Adipocyte (in vitro differentiated cells): Measurements from ENCODE around the gene FKBP4.

Experiments used
- DNase-seq: peaks from one replicate; pipeline ENCODE4 v3.0.0-alpha.2; 2015; ENCODE audit warnings: low read depth
- H3K27me3 ChIP-seq: replicated peaks from 2 replicates; pipeline ENCODE4 v1.7.0; 2013; ENCODE audit warnings: mild to moderate bottlenecking, low read length, moderate library complexity; ENCODE audit not compliant: control insufficient read depth, insufficient read depth
- H3K36me3 ChIP-seq: 2 replicates; pipeline ENCODE4 v1.7.0; 2013; ENCODE audit warnings: low read length, mild to moderate bottlenecking, moderate library complexity; ENCODE audit not compliant: control insufficient read depth, insufficient read depth, severe bottlenecking
- H3K4me1 ChIP-seq: 2 replicates; pipeline ENCODE4 v1.7.0; 2013; ENCODE audit warnings: mild to moderate bottlenecking, low read length, moderate library complexity; ENCODE audit not compliant: control insufficient read depth, insufficient read depth
- H3K4me3 ChIP-seq: 2 replicates; pipeline ENCODE4 v1.7.0; 2013; ENCODE audit warnings: mild to moderate bottlenecking, low read length, moderate library complexity
- H3K9ac ChIP-seq: 2 replicates; pipeline ENCODE4 v1.7.0; 2013; ENCODE audit warnings: mild to moderate bottlenecking, low read length, moderate library complexity
- H3K9me3 ChIP-seq: 2 replicates; pipeline ENCODE4 v1.7.0; 2013; ENCODE audit warnings: mild to moderate bottlenecking, low read length, moderate library complexity; ENCODE audit not compliant: control insufficient read depth

FKBP4 gene

GRCh38 chr12:2794736-2795289, at the start of gene FKBP4:
FKBP4 (plus strand) TSS chr12:2794970; CDS start chr12:2795140, 170 bp downstream.
- peaks cover 10% of the 10 kb centered on the region for H3K4me1 ChIP-seq
- peak within 1 kb of the TSS; percentile 88 for H3K9ac ChIP-seq
- DNase-seq = peak; percentile 96
- peak within 1 kb of the TSS; percentile 90 for H3K4me3 ChIP-seq
- H3K9me3 ChIP-seq = no peaks in the 10 kb centered on the region
- peaks cover 25% of the 10 kb centered on the region for H3K36me3 ChIP-seq
- H3K27me3 ChIP-seq = no peaks in the 10 kb centered on the region

- Histone ChIP-seq H3K4me3 (no peak overlapping the region), H3K9me3 (no peaks in the 10 kb centered on the region), H3K36me3 (no peaks in the 10 kb centered on the region), H3K27me3 (peaks cover 28% of the 10 kb centered on the region), H3K9ac (no peak overlapping the region), H3K4me1 (no peaks in the 10 kb centered on the region)
- DNase-seq = no peak
Measured at GRCh38 chr12:2745655-2746054, 49.1 kb upstream of the FKBP4 start.

- no peak for DNase-seq
- Histone ChIP-seq H3K36me3 (no peaks in the 10 kb centered on the region), H3K9me3 (no peaks in the 10 kb centered on the region), H3K27me3 (peaks cover 49% of the 10 kb centered on the region), H3K9ac (no peak overlapping the region), H3K4me3 (no peak overlapping the region), H3K4me1 (no peaks in the 10 kb centered on the region)
Measured at GRCh38 chr12:2749580-2749979, 45.2 kb upstream of the FKBP4 start.

- Histone ChIP-seq H3K27me3 (peaks cover 50% of the 10 kb centered on the region), H3K4me1 (no peaks in the 10 kb centered on the region), H3K9ac (no peak overlapping the region), H3K9me3 (no peaks in the 10 kb centered on the region), H3K4me3 (no peak overlapping the region), H3K36me3 (no peaks in the 10 kb centered on the region)
- no peak for DNase-seq
Measured at GRCh38 chr12:2750185-2750584, 44.6 kb upstream of the FKBP4 start.

GRCh38 chr12:2751230-2751629, 43.5 kb upstream of the FKBP4 start:
- no peak overlapping the region for H3K4me3 ChIP-seq
- no peaks in the 10 kb centered on the region for H3K4me1 ChIP-seq
- H3K36me3 ChIP-seq = no peaks in the 10 kb centered on the region
- peaks cover 53% of the 10 kb centered on the region for H3K27me3 ChIP-seq
- H3K9ac ChIP-seq = no peak overlapping the region
- DNase-seq = no peak
- no peaks in the 10 kb centered on the region for H3K9me3 ChIP-seq

GRCh38 chr12:2751686-2752085, 43.1 kb upstream of the FKBP4 start:
- H3K4me1 ChIP-seq = no peaks in the 10 kb centered on the region
- no peak overlapping the region for H3K4me3 ChIP-seq
- no peaks in the 10 kb centered on the region for H3K36me3 ChIP-seq
- DNase-seq = no peak
- no peaks in the 10 kb centered on the region for H3K9me3 ChIP-seq
- H3K27me3 ChIP-seq = peaks cover 53% of the 10 kb centered on the region
- H3K9ac ChIP-seq = no peak overlapping the region

GRCh38 chr12:2752676-2753371, 41.9 kb upstream of the FKBP4 start:
- DNase-seq = peak; percentile 84
- H3K27me3 ChIP-seq = peaks cover 60% of the 10 kb centered on the region
- no peak overlapping the region for H3K9ac ChIP-seq
- H3K4me1 ChIP-seq = no peaks in the 10 kb centered on the region
- no peak overlapping the region for H3K4me3 ChIP-seq
- H3K36me3 ChIP-seq = no peaks in the 10 kb centered on the region
- H3K9me3 ChIP-seq = no peaks in the 10 kb centered on the region

GRCh38 chr12:2753536-2753935, 41.2 kb upstream of the FKBP4 start:
- no peak for DNase-seq
- no peaks in the 10 kb centered on the region for H3K4me1 ChIP-seq
- H3K27me3 ChIP-seq = peaks cover 66% of the 10 kb centered on the region
- no peaks in the 10 kb centered on the region for H3K9me3 ChIP-seq
- no peak overlapping the region for H3K9ac ChIP-seq
- no peak overlapping the region for H3K4me3 ChIP-seq
- H3K36me3 ChIP-seq = no peaks in the 10 kb centered on the region

- Histone ChIP-seq H3K9ac (no peak overlapping the region), H3K36me3 (no peaks in the 10 kb centered on the region), H3K4me3 (no peak overlapping the region), H3K4me1 (no peaks in the 10 kb centered on the region), H3K27me3 (peaks cover 72% of the 10 kb centered on the region), H3K9me3 (no peaks in the 10 kb centered on the region)
- no peak for DNase-seq
Measured at GRCh38 chr12:2754208-2754607, 40.6 kb upstream of the FKBP4 start.

- Histone ChIP-seq H3K27me3 (peaks cover 48% of the 10 kb centered on the region), H3K9ac (no peak overlapping the region), H3K4me3 (no peak overlapping the region), H3K4me1 (no peaks in the 10 kb centered on the region), H3K36me3 (no peaks in the 10 kb centered on the region), H3K9me3 (no peaks in the 10 kb centered on the region)
- no peak for DNase-seq
Measured at GRCh38 chr12:2756756-2757155, 38.0 kb upstream of the FKBP4 start.

- Histone ChIP-seq H3K9ac (no peak overlapping the region), H3K4me3 (no peak overlapping the region), H3K9me3 (no peaks in the 10 kb centered on the region), H3K36me3 (no peaks in the 10 kb centered on the region), H3K27me3 (peaks cover 37% of the 10 kb centered on the region), H3K4me1 (no peaks in the 10 kb centered on the region)
- no peak for DNase-seq
Measured at GRCh38 chr12:2759733-2760132, 35.0 kb upstream of the FKBP4 start.

- Histone ChIP-seq H3K9me3 (no peaks in the 10 kb centered on the region), H3K4me3 (no peak overlapping the region), H3K36me3 (no peaks in the 10 kb centered on the region), H3K4me1 (no peaks in the 10 kb centered on the region), H3K9ac (no peak overlapping the region), H3K27me3 (peaks cover 34% of the 10 kb centered on the region)
- no peak for DNase-seq
Measured at GRCh38 chr12:2764398-2764797, 30.4 kb upstream of the FKBP4 start.
